GM23338 (cell line): ENCODE measurements around the gene MXRA8. TPM values are rescaled to one million over a fixed set of nuclear protein-coding genes. Genes with fewer than 3 reads are reported as not detected.
A peak's percentile ranks its signal among the peaks of the same experiment; 100 is the strongest.

Experiments used
- ATAC-seq: fragments of 200-7000 bp; cut with Tn5 transposase; 3 replicates; pipeline ENCODE4 v1.9.1; 2020
- DNase-seq: peaks from one replicate; pipeline ENCODE4 v3.0.0-alpha.2; 2015; ENCODE audit warnings: low spot score
- H2AFZ ChIP-seq: fragments of 200-600 bp; sonication (generic); 2 replicates; pipeline ENCODE4 v1.8.0; 2016; ENCODE audit warnings: antibody characterized with exemption, mild to moderate bottlenecking, moderate library complexity
- H3F3A ChIP-seq: fragments of 200-600 bp; sonication (generic); replicated peaks from 2 replicates; pipeline ENCODE4 v1.8.0; 2017; ENCODE audit warnings: antibody characterized with exemption, mixed run types, low read depth
- H3K27ac ChIP-seq: fragments of 200-600 bp; sonication (generic); 2 replicates; pipeline ENCODE4 v1.6.1; 2016; ENCODE audit warnings: low read depth
- H3K27me3 ChIP-seq: fragments of 200-600 bp; sonication (generic); 2 replicates; pipeline ENCODE4 v1.8.0; 2016; ENCODE audit warnings: mild to moderate bottlenecking, mixed run types, moderate library complexity; ENCODE audit not compliant: insufficient read depth
- H3K36me3 ChIP-seq: fragments of 200-600 bp; sonication (generic); 2 replicates; pipeline ENCODE4 v1.8.0; 2016; ENCODE audit warnings: mild to moderate bottlenecking; ENCODE audit not compliant: insufficient read depth
- H3K4me1 ChIP-seq: fragments of 200-600 bp; sonication (generic); 2 replicates; pipeline ENCODE4 v1.8.0; 2016; ENCODE audit warnings: mild to moderate bottlenecking, moderate library complexity; ENCODE audit not compliant: insufficient read depth
- H3K4me2 ChIP-seq: fragments of 200-600 bp; sonication (generic); 2 replicates; pipeline ENCODE4 v1.7.1; 2017; ENCODE audit warnings: mixed run types
- H3K4me3 ChIP-seq: fragments of 200-600 bp; sonication (generic); 2 replicates; pipeline ENCODE4 v1.6.1; 2016; ENCODE audit warnings: mixed run types
- H3K79me2 ChIP-seq: fragments of 200-600 bp; sonication (generic); replicated peaks from 2 replicates; pipeline ENCODE4 v1.8.0; 2017; ENCODE audit warnings: mild to moderate bottlenecking; ENCODE audit not compliant: insufficient read depth
- H3K9me2 ChIP-seq: fragments of 200-600 bp; sonication (generic); 2 replicates; pipeline ENCODE4 v1.8.0; 2017; ENCODE audit not compliant: insufficient read depth
- H4K20me1 ChIP-seq: fragments of 200-600 bp; sonication (generic); replicated peaks from 2 replicates; pipeline ENCODE4 v1.8.0; 2017; ENCODE audit warnings: mild to moderate bottlenecking; ENCODE audit not compliant: insufficient read depth
- H3K27ac Mint-ChIP-seq: 2 replicates; pipeline ENCODE4 v1.8.0; 2020; ENCODE audit warnings: inconsistent platforms, mild to moderate bottlenecking, moderate library complexity, mixed read lengths
- H3K27me3 Mint-ChIP-seq: 3 replicates; pipeline ENCODE4 v1.8.0; 2022; ENCODE audit warnings: low read depth, mild to moderate bottlenecking, moderate library complexity, mixed read lengths, inconsistent platforms; ENCODE audit not compliant: insufficient read depth, poor library complexity
- H3K36me3 Mint-ChIP-seq: 3 replicates; pipeline ENCODE4 v1.8.0; 2021; ENCODE audit warnings: low read depth, mild to moderate bottlenecking, inconsistent platforms, moderate library complexity, mixed read lengths
- H3K4me1 Mint-ChIP-seq: 3 replicates; pipeline ENCODE4 v1.8.0; 2020; ENCODE audit warnings: mild to moderate bottlenecking, inconsistent platforms, mixed read lengths
- H3K4me3 Mint-ChIP-seq: 3 replicates; pipeline ENCODE4 v1.8.0; 2021; ENCODE audit warnings: moderate library complexity, mild to moderate bottlenecking, inconsistent platforms, mixed read lengths
- H3K9me3 Mint-ChIP-seq: 3 replicates; pipeline ENCODE4 v1.8.0; 2020; ENCODE audit warnings: moderate library complexity, mild to moderate bottlenecking, inconsistent platforms, mixed read lengths
- CREB1 ChIP-seq: fragments of 250-450 bp; sonication (Bioruptor Pico); IDR thresholded peaks from 2 replicates; pipeline ENCODE4 v1.5.0; 2020; ENCODE audit warnings: low read depth, mild to moderate bottlenecking, moderate library complexity
- CTCF ChIP-seq, 2 experiments: fragments of 200-600 bp in 1 of 2; sonication (generic) in 1 of 2; conservative IDR thresholded peaks; 2 replicates each; pipeline versions ENCODE4 v1.5.1 to v1.6.1; 2016 to 2017; ENCODE audit warnings: antibody characterized with exemption in 2 of 2, low read depth in 2 of 2, mild to moderate bottlenecking in 2 of 2, moderate library complexity in 1 of 2
- ETS1 ChIP-seq: IDR thresholded peaks from 2 replicates; pipeline ENCODE4 v1.6.1; 2016; ENCODE audit warnings: antibody characterized with exemption
- JUNB ChIP-seq: IDR thresholded peaks from one replicate; pipeline ENCODE4 v1.6.1; 2016; ENCODE audit warnings: antibody characterized with exemption; ENCODE audit not compliant: unreplicated experiment
- POLR2AphosphoS5 ChIP-seq: IDR thresholded peaks from 2 replicates; pipeline ENCODE4 v1.6.1; 2016; ENCODE audit warnings: antibody characterized with exemption, low read depth
- REST ChIP-seq: IDR thresholded peaks from one replicate; pipeline ENCODE4 v1.6.1; 2018; ENCODE audit warnings: antibody characterized with exemption; ENCODE audit not compliant: unreplicated experiment
- STAT1 ChIP-seq: IDR thresholded peaks from one replicate; pipeline ENCODE4 v1.6.1; 2016; ENCODE audit warnings: antibody characterized with exemption; ENCODE audit not compliant: unreplicated experiment
- ZNF114 ChIP-seq: fragments of 250-450 bp; sonication (Bioruptor Pico); IDR thresholded peaks from 2 replicates; pipeline ENCODE4 v1.5.0; 2020; ENCODE audit warnings: mild to moderate bottlenecking, moderate library complexity
- ZNF331 ChIP-seq: fragments of 250-450 bp; sonication (Bioruptor Pico); IDR thresholded peaks from 2 replicates; pipeline ENCODE4 v1.5.0; 2020; ENCODE audit warnings: low read depth, mild to moderate bottlenecking, moderate library complexity
- ZNF462 ChIP-seq: fragments of 250-450 bp; sonication (Bioruptor Pico); IDR thresholded peaks from 2 replicates; pipeline ENCODE4 v1.5.0; 2020; ENCODE audit warnings: mild to moderate bottlenecking, moderate library complexity
- polyA plus RNA-seq: library from polyadenylated mRNA; unstranded; fragments of >200 nt; fragmentation: Nextera tagmentation; extraction: Ambion mirVana; gene quantifications from 2 replicates; pipeline ENCODE4 v1.2.1, GENCODE V29; 2016
- total RNA-seq: library from RNA; depleted of rRNA; stranded (reverse); fragments of >200 nt; shearing (Covaris generic); gene quantifications from 2 replicates; pipeline ENCODE4 v1.2.3, GENCODE V29; 2014

The MXRA8 gene
- total and polyA plus RNA-seq, 2 experiments from 2014 or later = 9.1 to 17.2 TPM

- peaks cover 60% of the 10 kb centered on the region for H3F3A ChIP-seq
- no peaks in the 10 kb centered on the region for H3K9me2 ChIP-seq
- no peaks in the 10 kb centered on the region for H3K27me3 ChIP-seq
- H3K4me1 ChIP-seq = peaks cover 14% of the 10 kb centered on the region; the same call in 1 of the 2 replicates
- Mint-ChIP-seq H3K4me1 (peaks cover 32% of the 10 kb centered on the region), H3K27ac (peak within 1 kb of the TSS; percentile 85), H3K27me3 (peaks cover 25% of the 10 kb centered on the region), H3K4me3 (peak within 1 kb of the TSS; percentile 96), H3K36me3 (peaks cover 80% of the 10 kb centered on the region), H3K9me3 (no peaks in the 10 kb centered on the region; the same call in 2 of the 3 replicates)
- H3K4me2 ChIP-seq = peak within 1 kb of the TSS; percentile 96
- DNase-seq (peak; percentile 99), ATAC-seq (peak; percentile 94)
- peak within 1 kb of the TSS; percentile 97 for H3K4me3 ChIP-seq
- peaks cover 53% of the 10 kb centered on the region for H3K36me3 ChIP-seq
- no peak within 1 kb of the TSS for H2AFZ ChIP-seq
- H3K79me2 ChIP-seq = peaks cover 57% of the 10 kb centered on the region
- TF ChIP-seq CTCF (conservative IDR thresholded peaks at IDR 0.05; ENCODE audit: low read depth in 2 of 2) (peak; percentile 7 to 27; a peak in 1 of 4 replicates), ZNF462 (CRISPR knock-in tag) (no peak), CREB1 (peak; percentile 93), ZNF114 (CRISPR knock-in tag) (no peak), STAT1 (no peak), POLR2AphosphoS5 (peak; percentile 72; the same call in 1 of the 2 replicates), JUNB (no peak), ZNF331 (CRISPR knock-in tag) (no peak), REST (no peak), ETS1 (peak; percentile 56; the same call in 1 of the 2 replicates)
- H3K27ac ChIP-seq = peak within 1 kb of the TSS; percentile 87; the same call in 1 of the 2 replicates
- peaks cover 39% of the 10 kb centered on the region for H4K20me1 ChIP-seq
These were observed 41.0 kb upstream of the MXRA8 start, which contains the start of gene CCNL2 for GRCh38 chr1:1399187-1399871. Gene CCNL2 (minus strand): TSS chr1:1399335. CDS start chr1:1399306, 29 bp downstream.
